NCI-H748 (cell line): ENCODE data around the gene KIF18B.

Source experiments
- DNase-seq: peaks from one replicate; lab custom pipeline; 2025; ENCODE audit not compliant: unreplicated experiment; lab: John Stamatoyannopoulos, UW

The KIF18B gene

GRCh38 chr17:44941712-44942331 lies 5.8 kb downstream of the KIF18B start:
- DNase-seq = no peak

GRCh38 chr17:44940768-44941167 lies 6.8 kb downstream of the KIF18B start:
- no peak for DNase-seq

DNA sequence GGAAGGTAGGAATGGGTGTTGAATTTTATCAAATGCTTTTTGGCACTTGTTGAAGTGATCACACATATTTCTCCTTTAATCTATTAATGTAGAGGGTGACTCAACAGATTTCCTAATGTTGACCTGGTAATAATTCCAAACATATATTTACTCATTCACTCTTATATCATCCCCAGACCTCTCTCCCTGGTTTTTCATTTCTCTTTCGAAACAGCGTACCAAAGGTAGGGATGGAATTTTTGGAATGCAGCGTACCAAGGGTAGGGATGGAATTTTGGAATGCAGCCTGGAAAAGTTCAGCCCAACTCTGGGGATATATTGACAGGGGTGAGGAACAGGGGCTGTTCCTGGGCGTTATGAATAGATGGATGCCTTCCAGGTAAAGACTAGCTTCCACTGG lies 7.3 kb downstream of the KIF18B start:
- DNase-seq = no peak

- no peak for DNase-seq
Observed at GRCh38 chr17:44935116-44935515, 12.5 kb downstream of the KIF18B start.

- DNase-seq = no peak
Observed at GRCh38 chr17:44934745-44935105, 12.8 kb downstream of the KIF18B start.

GRCh38 chr17:44933824-44934744 lies 13.5 kb downstream of the KIF18B start:
- no peak for DNase-seq

- no peak for DNase-seq
Observed at GRCh38 chr17:44932787-44933097, 14.8 kb downstream of the KIF18B start.

DNA sequence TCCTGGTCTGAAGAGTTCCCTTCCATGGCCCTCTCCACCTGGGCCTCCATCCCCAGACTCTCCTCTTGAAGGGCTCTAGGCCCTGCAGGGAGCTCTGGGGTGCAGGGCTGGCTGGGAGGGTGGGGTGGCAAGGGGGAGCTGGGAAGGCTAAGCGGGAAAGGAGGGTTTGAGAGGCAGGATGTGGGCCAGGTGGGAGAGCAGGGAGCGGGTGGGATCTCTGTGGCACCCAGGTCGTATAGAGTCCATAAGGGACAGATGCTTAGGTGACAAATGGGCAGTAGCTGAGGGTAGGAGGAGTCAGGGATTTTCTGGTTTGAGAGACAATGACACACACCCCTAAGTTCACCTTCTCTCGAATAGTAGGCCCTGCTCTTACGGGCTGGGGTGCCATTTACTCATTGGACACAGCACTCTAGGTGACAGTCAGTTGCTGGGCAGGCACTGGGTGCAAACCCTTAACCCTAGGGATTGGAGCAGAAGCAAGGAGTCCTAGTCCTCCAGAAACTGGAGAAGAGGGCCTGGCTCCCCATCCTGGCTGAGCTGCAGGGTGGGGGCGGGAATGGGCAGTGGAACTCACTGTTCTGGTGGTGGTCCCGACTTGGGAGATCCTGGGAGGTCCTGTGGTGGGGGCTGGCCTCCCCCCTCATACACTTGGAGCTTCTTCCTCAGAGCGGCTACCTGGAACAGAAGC lies 15.3 kb downstream of the KIF18B start:
- DNase-seq = no peak

DNA sequence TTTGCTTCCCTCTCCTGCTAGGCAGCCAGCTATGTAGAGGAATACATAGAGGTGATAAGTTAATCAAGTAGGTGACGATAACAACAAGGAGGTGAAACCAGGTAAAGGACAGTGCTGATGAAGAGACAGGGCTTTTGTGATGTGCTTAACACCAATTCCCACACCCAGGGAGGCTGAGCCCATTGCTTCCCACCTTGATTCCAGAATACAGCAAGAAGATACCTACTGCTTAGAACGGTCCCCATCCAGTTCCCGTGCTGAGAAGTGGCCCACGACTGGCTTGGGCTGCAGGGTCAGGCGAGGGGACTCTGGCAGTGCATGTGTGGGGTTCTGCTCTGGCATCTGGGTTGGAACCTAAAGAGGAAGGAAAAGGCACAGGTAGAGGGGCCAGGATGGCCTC lies 16.2 kb downstream of the KIF18B start:
- no peak for DNase-seq

DNA sequence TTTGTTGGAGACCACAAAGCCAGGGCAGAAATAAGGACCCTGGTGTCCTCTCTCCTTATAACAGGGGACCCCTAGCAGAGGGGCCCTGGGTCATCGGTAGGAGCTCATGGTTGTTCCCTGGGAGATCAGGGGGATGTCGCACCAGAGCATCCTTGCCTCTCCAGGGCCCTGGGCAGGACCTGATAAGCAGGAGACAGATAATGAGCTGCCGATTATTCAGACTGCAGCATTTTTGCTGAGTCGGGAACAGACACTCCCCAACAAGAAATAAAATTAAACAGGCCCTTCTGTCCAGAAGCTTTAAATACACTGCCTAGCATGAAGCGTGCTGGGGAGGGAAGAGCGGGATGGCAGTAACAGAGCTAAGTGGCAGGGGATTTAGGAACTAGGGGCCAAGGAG lies 16.9 kb downstream of the KIF18B start:
- no peak for DNase-seq

DNA sequence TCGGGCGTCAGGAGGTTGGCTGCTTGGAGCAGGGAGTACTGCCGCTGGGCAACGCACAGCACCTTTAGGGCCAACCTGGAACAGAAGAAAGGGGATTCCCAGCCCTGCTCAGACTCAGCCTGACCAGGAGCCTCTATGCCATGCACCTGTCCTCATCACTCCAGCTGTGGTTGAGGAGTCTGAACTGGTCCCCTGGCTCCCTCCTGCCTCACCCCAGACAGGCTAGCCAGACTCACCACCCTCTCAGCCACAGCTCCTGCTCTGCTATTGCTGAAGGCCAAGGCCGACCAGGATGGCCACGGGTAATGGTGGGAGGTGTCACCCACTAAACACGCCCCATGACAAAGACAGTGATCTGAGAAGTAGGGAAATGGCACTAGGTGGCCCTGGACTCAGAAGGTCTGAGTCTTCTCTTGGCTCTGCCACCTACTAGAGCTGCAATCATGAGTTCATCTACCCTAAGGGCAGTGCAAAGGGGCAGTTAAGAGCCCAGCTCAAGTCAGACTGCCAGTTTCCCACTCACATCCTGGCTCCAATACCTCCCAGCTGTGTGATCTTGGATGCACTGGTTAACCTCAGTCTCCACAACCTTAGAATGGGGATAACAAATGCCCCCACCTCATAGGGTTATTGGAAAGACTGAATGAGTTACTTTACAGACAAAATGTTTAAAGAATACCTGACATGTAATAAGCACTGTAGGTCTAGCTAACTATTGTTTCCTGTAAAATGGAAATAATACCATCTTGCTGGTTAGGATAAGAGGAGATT lies 18.4 kb downstream of the KIF18B start:
- DNase-seq = no peak

- DNase-seq = no peak
Observed at GRCh38 chr17:44928136-44928535, 19.4 kb downstream of the KIF18B start.

DNA sequence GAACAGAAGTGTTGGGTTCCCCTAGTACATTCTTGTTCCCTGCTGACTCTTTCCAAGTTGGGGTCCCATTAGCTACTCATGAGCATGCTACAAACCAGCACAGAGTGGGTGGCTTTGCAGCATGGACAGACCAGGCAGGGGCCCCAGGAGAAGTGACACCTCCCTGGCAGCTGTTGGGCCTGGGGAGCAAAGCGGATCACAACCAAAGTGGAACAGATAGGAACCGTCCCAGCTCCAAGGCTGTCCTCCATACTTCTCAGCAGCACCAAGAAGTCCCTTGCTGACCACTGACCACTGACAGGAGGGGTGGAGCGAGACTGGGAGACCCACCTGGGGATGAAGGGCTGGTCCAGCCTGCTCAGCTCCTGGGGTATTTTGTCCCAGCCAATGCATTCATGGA lies 19.9 kb downstream of the KIF18B start:
- DNase-seq = no peak

DNA sequence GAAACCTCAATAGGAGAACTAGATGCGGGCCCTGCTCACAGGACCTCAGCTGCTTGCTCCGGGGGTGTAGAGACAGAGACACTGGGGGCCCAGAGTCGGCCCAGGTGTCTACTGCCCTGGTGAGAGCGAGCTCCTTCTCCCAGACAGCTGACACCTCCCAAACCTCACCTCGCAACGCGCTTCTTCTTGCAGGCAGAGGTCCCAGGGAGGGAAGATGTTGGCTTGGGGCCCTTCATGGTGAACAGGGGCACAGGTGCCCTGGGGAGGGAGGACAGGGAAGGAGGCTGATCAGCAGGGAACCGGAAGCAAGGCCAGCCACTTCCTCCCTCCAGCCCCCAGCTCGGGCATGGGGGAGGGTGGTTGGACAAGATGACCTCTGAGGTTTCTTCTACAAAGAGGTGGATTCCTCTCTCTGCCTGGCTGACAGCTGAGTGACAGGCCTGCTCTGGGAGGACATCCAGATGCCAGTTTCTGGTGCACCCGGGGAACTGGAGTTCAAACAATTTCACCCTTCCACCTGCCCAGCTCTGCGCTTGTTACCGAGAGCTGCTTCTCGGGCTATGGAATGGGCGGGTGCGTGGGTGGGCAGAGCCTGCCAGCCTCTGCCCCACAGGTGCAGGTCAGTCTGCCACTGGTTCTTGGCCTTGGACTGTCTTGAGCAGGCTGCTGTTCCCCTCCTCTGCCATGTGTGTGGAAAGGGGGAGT lies 20.6 kb downstream of the KIF18B start:
- DNase-seq = no peak

GRCh38 chr17:44925731-44926697 lies 21.6 kb downstream of the KIF18B start:
- no peak for DNase-seq

DNA sequence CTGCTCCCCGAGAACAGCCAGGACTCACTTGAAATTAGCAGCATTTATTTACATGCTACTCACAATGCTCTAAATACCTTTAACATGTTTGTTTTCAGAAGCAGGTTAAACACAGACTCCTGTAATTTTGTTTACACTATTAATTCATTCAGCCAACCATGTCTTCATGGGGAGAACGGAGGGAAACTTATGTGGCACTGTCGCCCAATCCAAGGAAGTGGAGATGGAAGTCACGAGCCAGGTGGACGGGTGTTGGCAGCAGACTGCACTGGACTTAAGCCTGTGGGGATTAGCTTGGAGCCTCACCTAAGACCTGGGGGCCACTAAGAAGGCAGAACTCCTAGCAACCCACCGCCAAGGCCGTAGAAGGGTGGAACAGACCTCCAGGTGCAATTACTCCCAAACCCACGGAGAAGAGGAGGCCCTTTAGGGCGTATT lies 23.4 kb downstream of the KIF18B start:
- DNase-seq = peak; percentile 32

DNA sequence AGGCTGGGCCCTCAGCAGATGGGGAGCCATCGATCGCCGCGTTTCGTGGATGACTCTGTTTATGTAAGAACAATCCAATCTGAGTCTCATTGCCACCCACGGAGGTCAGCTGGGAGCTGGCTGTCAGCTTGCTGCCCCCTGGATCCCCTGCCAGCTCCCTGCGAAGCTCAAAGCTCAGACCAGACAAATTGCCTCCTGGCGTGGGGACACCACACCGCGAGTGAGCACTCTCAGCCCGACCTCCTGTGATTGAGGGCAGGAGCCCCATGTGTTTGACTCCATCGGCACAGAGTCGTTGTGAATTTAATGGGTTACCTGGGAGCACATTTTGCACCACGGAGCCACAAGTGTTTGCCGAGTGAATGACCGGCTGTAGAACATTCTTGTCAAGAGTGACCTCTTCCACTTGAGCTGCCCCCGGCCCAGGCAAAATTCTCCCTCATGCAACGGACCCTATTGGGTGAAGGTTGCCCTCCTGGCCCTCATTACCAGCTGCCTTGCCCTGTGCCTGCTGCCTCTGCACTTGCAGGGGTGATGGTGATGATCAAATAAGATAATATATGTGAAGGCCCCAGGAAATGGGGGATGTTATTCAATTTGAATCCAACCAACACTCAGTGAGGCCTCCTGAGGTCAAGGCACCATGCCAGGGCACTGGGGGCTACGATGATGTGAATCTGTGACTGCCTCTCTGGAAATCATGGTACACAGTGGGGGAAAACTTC lies 24.7 kb downstream of the KIF18B start:
- DNase-seq = no peak

DNA sequence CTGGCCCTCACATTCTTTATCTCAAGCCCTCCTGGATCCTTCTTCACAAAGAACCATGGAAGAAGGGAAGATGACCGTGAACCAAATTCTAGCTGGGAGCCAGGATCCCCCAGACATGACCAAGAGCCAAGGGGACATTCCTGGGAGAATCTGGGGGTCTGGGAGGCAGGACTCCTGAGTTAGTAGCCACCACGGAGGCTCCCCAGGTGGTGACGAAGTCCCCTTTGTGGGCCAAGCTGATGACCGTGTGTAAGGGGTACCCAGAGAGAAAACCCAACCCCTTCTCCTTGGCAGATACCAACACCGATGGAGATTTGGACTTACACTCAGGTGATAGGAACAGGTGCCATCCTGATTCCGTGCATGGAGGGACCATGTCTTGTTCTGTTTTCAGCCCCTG lies 25.4 kb downstream of the KIF18B start:
- DNase-seq = no peak
